Vagina (tissue), 2 donors: ENCODE measurements around the gene CACNB1.

Source experiments
- CTCF ChIP-seq, 3 experiments: fragments of 450-650 bp in 2 of 3; fragments of 200-600 bp in 1 of 3; sonication (generic) in 1 of 3; IDR thresholded peaks; one replicate each; pipeline ENCODE4 v1.5.1; 2017 to 2019; ENCODE audit warnings: antibody characterized with exemption in 3 of 3, mild to moderate bottlenecking in 2 of 3, moderate library complexity in 2 of 3
- POLR2A ChIP-seq, 2 donors: fragments of 450-650 bp; IDR thresholded peaks; one replicate each; pipeline ENCODE4 v1.6.1; 2017; ENCODE audit warnings: antibody characterized with exemption in 2 of 2, mild to moderate bottlenecking in 2 of 2, moderate library complexity in 2 of 2

- no peak for TF ChIP-seq CTCF (IDR thresholded peaks at IDR 0.05)
- TF ChIP-seq POLR2A (IDR thresholded peaks at IDR 0.05): no peak
Measured at GRCh38 chr17:39123627-39124026, 73.8 kb downstream of the CACNB1 start.
